OCI-LY7 (cell line): ENCODE results near the gene PABPN1L. TPM values are rescaled to one million over a fixed set of nuclear protein-coding genes. Genes with fewer than 3 reads are reported as not detected.

ENCODE experiments used
- BruUV-seq: library from RNA; stranded (reverse); fragments of 400-500 nt; replicated peaks from 2 replicates; lab custom pipeline; 2021; lab: Mats Ljungman, UMichigan
- CTCF ChIA-PET: fragments of 300-600 bp; sonication (Branson Sonifier 250); formaldehyde crosslinking; loops from one replicate; lab custom pipeline; 2022; ENCODE audit warnings: antibody characterized with exemption; ENCODE audit not compliant: unreplicated experiment; lab: Charles Lee
- POLR2A ChIA-PET: fragments of 300-600 bp; sonication (Branson Sonifier 250); formaldehyde crosslinking; loops from one replicate; lab custom pipeline; 2022; ENCODE audit warnings: antibody characterized with exemption; lab: Charles Lee
- DNase-seq: peaks from one replicate; pipeline ENCODE4 v3.0.0-alpha.2; 2015; ENCODE audit warnings: low spot score
- H2AFZ ChIP-seq: fragments of 200-600 bp; sonication (generic), shearing (Covaris generic); 2 replicates; pipeline ENCODE4 v1.6.1; 2014; ENCODE audit warnings: mild to moderate bottlenecking, antibody characterized with exemption, low read length, moderate library complexity
- H3K27ac ChIP-seq: fragments of 200-600 bp; sonication (generic); 2 replicates; pipeline ENCODE4 v1.5.1; 2014; ENCODE audit warnings: mixed run types, low read depth, mild to moderate bottlenecking, moderate library complexity, low read length, inconsistent platforms; ENCODE audit not compliant: poor library complexity, severe bottlenecking
- H3K36me3 ChIP-seq: fragments of 200-600 bp; sonication (generic); 2 replicates; pipeline ENCODE4 v1.6.1; 2014; ENCODE audit warnings: mild to moderate bottlenecking, antibody characterized with exemption, low read length, moderate library complexity, mixed read lengths; ENCODE audit not compliant: insufficient read depth
- H3K4me1 ChIP-seq: fragments of 200-600 bp; sonication (generic); 2 replicates; pipeline ENCODE4 v1.5.1; 2014; ENCODE audit warnings: mild to moderate bottlenecking, low read length; ENCODE audit not compliant: insufficient read depth, poor library complexity, severe bottlenecking
- H3K4me2 ChIP-seq: fragments of 200-600 bp; sonication (generic); 2 replicates; pipeline ENCODE4 v1.6.1; 2014; ENCODE audit warnings: mild to moderate bottlenecking, low read length
- H3K4me3 ChIP-seq: fragments of 200-600 bp; sonication (generic); 2 replicates; pipeline ENCODE4 v1.5.1; 2014; ENCODE audit warnings: mild to moderate bottlenecking, low read depth, low read length; ENCODE audit not compliant: poor library complexity, severe bottlenecking
- H3K79me2 ChIP-seq: fragments of 200-600 bp; sonication (generic); 2 replicates; pipeline ENCODE4 v1.6.1; 2016; ENCODE audit warnings: low read depth, mild to moderate bottlenecking, low read length, moderate library complexity, mixed read lengths; ENCODE audit not compliant: insufficient read depth
- H3K9me2 ChIP-seq: fragments of 200-600 bp; sonication (generic); 2 replicates; pipeline ENCODE4 v1.6.1; 2016; ENCODE audit warnings: mild to moderate bottlenecking, low read length, mixed read lengths; ENCODE audit not compliant: insufficient read depth
- H3K9me3 ChIP-seq: fragments of 200-600 bp; sonication (generic); 2 replicates; pipeline ENCODE4 v1.6.1; 2014; ENCODE audit warnings: mild to moderate bottlenecking, mixed run types, low read length, mixed read lengths
- H4K20me1 ChIP-seq: fragments of 200-600 bp; sonication (generic); 2 replicates; pipeline ENCODE4 v1.6.1; 2014; ENCODE audit warnings: mild to moderate bottlenecking, antibody characterized with exemption, low read length, moderate library complexity, mixed read lengths; ENCODE audit not compliant: insufficient read depth
- EZH2phosphoT487 ChIP-seq: fragments of 200-600 bp; sonication (generic); IDR thresholded peaks from 2 replicates; pipeline ENCODE4 v1.6.1; 2018; ENCODE audit warnings: low read depth, borderline replicate concordance, mild to moderate bottlenecking, mixed run types, antibody characterized with exemption, low read length, moderate library complexity, mixed read lengths
- intact Hi-C: fragments of 100-400 bp; cut with micrococcal nuclease; formaldehyde crosslinking; loops from one replicate; pipeline ENCODE4 v1.10.0; 2022; ENCODE audit not compliant: unreplicated experiment
- total RNA-seq, 2 experiments: library from RNA; depleted of rRNA in 1 of 2; stranded (reverse); fragments of >200 nt in 1 of 2; shearing (Covaris generic) in 1 of 2; gene quantifications; 2 replicates each; pipeline ENCODE4 v1.2.3, GENCODE V29; 2014 to 2022
- TF ChIP-seq, protein P1 (sequence below): fragments of 200-600 bp; sonication (generic); conservative IDR thresholded peaks from 2 replicates; pipeline ENCODE4 v1.5.1; 2014; ENCODE audit warnings: mild to moderate bottlenecking, antibody characterized with exemption, low read length, moderate library complexity, mixed read lengths

PABPN1L gene
- total RNA-seq, 2 experiments from 2014 or later, result 0.38 TPM; not detected in 1

- Histone ChIP-seq H2AFZ (no peak overlapping the region), H3K9me3 (no peaks in the 10 kb centered on the region), H3K4me1 (peaks cover 4% of the 10 kb centered on the region), H4K20me1 (no peaks in the 10 kb centered on the region), H3K79me2 (no peaks in the 10 kb centered on the region), H3K4me3 (no peak overlapping the region), H3K27ac (no peak overlapping the region), H3K36me3 (peaks cover 19% of the 10 kb centered on the region), H3K9me2 (no peaks in the 10 kb centered on the region), H3K4me2 (no peak overlapping the region)
- ChIA-PET POLR2A (no interaction called here), CTCF (interaction anchor here (0.7 kb wide), 1 partner anchor 303 kb away, joined by 5 read pairs; no protein-coding TSS in a partner anchor)
- TF ChIP-seq EZH2phosphoT487, result no peak
- TF ChIP-seq, protein P1, sequence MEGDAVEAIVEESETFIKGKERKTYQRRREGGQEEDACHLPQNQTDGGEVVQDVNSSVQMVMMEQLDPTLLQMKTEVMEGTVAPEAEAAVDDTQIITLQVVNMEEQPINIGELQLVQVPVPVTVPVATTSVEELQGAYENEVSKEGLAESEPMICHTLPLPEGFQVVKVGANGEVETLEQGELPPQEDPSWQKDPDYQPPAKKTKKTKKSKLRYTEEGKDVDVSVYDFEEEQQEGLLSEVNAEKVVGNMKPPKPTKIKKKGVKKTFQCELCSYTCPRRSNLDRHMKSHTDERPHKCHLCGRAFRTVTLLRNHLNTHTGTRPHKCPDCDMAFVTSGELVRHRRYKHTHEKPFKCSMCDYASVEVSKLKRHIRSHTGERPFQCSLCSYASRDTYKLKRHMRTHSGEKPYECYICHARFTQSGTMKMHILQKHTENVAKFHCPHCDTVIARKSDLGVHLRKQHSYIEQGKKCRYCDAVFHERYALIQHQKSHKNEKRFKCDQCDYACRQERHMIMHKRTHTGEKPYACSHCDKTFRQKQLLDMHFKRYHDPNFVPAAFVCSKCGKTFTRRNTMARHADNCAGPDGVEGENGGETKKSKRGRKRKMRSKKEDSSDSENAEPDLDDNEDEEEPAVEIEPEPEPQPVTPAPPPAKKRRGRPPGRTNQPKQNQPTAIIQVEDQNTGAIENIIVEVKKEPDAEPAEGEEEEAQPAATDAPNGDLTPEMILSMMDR, result no peak
- DNase-seq, result no peak
- intact Hi-C loops, result no loop called here
- BruUV-seq, result no TSS peak
Measured at GRCh38 chr16:88864099-88864498, 2.4 kb downstream of the PABPN1L start.

DNA sequence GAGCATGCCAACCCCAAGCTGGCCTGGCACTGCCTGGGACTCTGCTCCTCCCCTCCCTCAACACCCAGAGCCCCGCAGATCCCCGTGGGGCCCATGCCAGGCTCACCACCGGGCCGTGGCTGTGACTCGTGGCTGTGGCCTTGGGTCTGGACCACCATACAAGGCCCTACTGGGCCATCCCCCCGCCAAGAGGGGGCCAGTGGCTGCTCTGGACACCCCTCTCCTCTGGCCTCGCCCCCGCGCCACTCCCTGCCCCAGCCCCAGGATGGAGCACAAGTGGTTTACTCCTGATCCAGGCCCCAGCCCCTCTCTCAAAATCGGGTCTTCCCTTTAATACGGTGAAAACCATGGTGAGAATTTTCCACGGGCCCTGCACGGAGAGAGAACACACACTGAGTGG, 3.0 kb downstream of the PABPN1L start:
- ChIA-PET CTCF (no interaction called here), POLR2A (no interaction called here)
- Histone ChIP-seq H2AFZ (no peak overlapping the region), H4K20me1 (no peaks in the 10 kb centered on the region), H3K79me2 (no peaks in the 10 kb centered on the region), H3K9me3 (no peaks in the 10 kb centered on the region), H3K9me2 (no peaks in the 10 kb centered on the region), H3K4me1 (peaks cover 4% of the 10 kb centered on the region), H3K4me2 (no peak overlapping the region), H3K27ac (no peak overlapping the region), H3K4me3 (no peak overlapping the region), H3K36me3 (peaks cover 23% of the 10 kb centered on the region)
- TF ChIP-seq, protein P1, result no peak
- TF ChIP-seq EZH2phosphoT487, result no peak
- intact Hi-C loops, result no loop called here
- no peak for DNase-seq
- no TSS peak for BruUV-seq

- intact Hi-C loops, result no loop called here
- Histone ChIP-seq H3K4me2 (no peak overlapping the region), H3K9me2 (no peaks in the 10 kb centered on the region), H3K27ac (no peak overlapping the region), H3K9me3 (no peaks in the 10 kb centered on the region), H3K4me1 (peaks cover 8% of the 10 kb centered on the region), H3K36me3 (peaks cover 23% of the 10 kb centered on the region), H4K20me1 (no peaks in the 10 kb centered on the region), H2AFZ (no peak overlapping the region), H3K79me2 (no peaks in the 10 kb centered on the region; the same call in 1 of the 2 replicates), H3K4me3 (no peak overlapping the region)
- CTCF ChIA-PET, result no interaction called here
- BruUV-seq, result no TSS peak
- no peak for DNase-seq
- POLR2A ChIA-PET, result no interaction called here
- TF ChIP-seq EZH2phosphoT487, result no peak
- TF ChIP-seq, protein P1, result no peak
Measured at GRCh38 chr16:88862968-88863367, 3.5 kb downstream of the PABPN1L start.
